Measurements from ENCODE around the gene NR1D1.

The NR1D1 gene

DNA sequence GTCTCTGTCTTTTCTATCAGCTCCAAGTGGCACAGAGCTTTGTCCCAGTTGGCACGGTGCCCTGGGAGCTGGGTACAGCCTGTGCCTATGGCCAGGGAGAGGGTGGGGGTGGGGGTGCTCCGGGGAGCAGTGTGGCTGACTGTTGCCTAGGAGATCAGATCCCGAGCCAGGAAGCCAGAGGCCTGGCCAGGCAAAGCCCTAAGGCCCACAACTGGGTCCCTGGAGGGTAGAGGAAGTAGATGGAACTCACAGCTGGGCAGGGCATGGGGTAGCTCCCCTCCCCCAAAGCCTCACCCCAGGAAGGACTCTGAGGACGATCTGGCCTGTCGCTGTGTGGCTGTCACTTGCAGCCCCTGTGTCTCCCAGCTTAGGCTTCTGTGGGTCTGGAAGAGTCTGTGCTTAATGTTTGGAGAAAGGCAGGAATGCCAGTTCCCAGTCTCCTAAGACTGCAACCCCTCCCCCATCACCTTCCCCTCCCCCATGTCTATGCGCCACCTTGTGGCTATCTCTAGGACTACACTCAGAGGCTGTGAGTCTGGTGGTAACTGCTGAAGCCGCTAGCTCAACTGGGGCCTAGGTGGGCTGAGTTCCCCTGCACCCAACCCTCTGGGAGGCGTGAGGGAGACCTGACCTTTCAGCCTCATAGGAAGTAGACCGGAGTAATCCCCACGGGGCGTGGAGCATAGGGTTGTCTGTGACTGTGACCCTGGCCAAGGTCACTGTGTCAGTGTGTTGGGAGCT is 25.0 kb downstream of the NR1D1 start:
- no peak for DNase-seq (ENCODE audit: low read depth)

DNA sequence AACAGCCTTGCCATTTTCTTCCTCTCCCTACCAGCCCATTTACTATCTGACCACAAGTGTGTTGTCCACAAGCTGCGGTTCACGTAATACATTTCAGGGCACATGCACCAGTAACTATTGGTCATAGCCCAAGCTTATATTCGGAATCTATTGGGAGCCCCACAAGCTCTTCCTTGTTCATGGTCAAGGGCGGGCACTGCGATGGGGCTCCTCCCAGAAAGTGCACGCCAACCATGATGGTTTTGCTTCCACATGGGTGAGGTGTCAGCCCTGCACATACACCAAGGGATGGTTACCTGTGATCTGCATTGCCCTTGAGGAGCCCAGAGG is 25.6 kb downstream of the NR1D1 start:
- DNase-seq (ENCODE audit: low read depth), result no peak

DNA sequence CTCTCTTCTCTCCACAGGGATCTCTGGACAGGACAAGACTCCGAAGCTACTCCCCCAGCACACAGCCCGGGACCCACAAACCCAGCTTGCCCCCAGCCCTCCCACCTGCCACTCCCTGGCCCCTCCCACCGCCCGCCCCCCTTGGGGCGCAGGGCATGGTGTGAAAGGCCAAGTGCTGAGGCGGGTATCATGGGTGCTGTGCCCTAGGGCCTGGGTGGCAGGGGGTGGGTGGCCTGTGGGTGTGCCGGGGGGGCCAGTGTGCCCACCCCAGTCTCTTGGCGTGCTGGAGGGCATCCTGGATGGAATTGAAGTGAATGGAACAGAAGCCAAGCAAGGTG is 26.2 kb downstream of the NR1D1 start:
- no peak for DNase-seq (ENCODE audit: low read depth)

DNA sequence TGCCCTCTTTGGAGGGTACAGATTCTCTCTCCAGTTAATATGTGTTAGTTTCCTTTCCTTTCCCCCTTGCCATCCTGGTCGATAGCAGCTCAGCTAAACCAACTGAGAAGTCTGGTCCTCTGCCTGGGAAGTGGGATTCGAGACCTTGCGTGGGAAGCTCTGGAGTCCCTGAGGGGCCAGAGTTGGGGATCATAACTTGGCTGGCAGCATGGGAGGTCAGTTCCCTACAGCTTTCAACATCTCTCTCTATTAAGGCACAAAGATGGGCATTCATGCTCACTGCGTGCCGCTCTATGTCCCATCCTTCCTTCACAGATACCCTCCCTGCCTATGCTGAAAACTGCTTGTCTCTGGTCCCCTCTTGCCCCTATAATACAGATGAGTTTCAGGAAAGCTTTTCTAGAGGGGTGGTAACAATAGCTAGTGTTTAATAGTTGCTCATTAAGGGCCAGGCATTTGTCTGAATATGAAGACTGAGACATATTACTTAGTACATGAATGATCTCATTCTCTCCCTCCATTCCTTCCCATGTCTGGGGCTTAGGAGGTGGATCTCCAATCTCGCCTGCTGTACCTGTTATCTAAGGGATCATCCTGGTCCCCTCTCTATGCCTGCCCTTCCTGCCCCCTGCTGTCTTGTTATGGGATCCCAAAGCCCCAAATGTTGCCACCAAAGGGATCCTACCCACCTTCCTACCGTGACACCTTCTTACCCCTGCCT is 26.8 kb downstream of the NR1D1 start:
- DNase-seq (ENCODE audit: low read depth), result no peak

DNA sequence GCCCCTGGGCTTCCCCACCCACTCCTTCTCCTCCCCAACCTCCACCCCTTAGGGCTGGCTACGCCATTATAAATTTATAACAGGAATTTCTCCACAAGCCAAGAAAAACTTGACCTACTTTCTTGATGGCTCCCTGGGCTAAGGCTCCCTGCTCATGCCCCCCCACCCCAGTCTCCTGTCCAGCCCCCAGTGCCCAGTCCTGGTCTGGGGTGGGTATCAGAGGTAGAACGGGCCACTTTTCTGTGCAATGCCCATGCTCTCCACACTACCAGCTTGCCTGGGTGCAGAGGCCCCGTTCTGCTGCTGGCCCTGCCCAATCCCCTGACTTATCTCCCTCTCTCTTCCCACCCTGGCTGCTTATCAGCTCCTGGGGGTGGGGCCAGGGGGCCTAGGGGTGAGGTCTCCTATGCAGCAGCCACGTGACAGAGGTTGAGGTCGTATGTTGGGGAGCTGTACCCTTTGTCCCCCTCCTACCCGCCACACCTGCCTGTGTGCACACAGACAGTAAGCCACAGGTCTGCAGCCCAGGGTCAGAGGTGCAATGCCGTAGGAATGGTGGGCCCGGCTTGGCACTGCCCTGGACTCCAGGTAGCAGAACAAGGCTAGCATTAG is 27.5 kb downstream of the NR1D1 start:
- no peak for DNase-seq (ENCODE audit: low read depth)

DNA sequence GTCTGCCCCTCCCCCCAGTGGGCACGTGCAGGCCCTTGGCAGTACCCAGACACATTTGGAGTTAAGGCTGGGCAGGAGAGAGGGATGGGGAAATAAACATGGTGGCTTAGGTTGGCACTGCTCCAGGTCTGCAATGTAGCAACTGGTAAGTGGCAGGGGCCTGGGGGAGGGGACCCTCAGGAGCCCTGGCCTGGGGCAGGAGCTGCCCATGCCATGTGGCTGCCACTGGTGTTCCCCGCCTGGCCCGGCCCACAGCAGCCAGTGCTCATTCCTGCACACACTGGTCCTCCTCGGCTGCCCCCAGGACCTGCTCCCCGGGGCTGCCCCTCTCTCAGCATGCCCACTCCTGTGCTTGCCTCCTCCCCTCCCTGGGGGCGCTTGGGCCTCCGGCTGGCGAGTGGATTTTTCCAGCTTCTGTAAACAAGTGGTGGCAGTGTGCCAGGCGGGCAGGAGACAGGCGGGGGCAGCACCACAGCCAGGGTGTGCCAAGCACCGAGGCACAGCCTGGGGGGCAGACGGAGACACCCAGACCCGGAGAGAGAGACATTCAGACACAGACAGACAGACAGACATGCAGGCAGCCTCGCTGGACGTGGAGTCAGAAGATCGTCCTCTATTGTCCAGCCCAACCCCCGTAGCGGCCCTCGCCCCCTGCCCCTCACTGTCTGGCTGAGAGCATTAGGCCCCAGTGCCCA is 28.2 kb downstream of the NR1D1 start:
- DNase-seq (ENCODE audit: low read depth), result no peak

DNA sequence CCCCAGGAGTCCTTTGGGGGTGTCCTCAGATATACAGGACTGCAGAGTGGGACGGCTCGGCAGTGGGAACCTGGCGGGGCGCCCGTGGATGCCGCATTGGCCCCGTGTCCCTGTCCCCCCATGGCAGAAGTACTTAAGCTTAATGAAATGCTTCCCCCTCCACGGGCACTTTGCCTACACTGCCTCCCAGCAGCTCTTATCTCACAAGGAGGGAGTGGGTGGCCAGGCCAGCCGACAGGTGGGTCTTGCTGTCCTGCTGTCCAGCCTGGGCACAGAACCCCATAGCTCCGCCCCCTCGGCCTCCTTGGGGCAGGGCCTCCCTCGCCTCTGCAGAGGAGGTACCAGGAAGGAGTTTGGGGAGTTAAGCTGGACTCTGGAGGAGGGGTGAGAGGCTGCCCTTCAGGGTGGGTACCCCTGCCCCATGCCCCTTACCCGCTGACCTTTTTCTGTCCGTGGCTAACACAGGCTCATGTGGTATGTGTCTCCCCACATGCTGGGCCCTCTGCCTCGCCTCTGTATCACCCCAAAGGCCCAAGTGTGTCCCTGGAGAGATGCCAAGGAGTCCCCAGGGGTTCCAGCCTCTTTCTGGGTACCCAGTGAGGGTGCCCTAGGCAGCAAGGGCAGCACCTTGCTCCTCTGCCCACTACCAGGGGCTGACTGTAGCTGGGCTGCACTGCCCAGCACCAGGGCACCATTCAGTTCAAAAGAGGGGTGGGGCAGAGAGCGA is 28.9 kb downstream of the NR1D1 start:
- no peak for DNase-seq (ENCODE audit: low read depth)

DNA sequence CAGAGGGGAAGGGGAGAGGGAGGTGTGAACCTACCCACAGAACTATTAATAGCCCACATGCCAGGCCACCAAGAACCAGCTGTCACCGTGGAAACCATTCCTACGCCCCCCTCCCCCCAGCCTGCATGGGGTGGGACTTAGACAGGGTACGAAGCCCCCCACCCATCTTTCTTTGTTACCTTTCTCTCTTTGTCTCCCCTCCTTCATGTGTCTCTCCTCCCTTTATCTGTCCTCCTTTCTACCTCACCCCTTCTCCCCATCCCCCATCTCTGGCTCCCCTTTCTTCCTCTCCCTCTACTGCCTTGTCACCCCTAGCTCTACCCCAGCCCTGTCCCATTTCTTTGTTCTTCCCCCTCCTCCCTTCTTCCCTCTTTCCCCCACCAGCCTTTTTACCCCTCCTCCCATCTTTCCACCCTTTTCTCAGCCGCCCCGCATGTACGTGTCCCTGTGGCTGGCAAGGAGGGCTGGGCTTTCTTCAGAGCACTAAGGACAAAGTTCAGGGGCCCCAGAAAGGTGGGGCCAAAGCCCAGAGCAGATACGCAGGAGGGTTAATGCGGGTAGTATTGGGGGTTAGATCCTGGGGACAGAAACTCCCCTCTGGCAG is 29.6 kb downstream of the NR1D1 start:
- DNase-seq (ENCODE audit: low read depth), result no peak

DNA sequence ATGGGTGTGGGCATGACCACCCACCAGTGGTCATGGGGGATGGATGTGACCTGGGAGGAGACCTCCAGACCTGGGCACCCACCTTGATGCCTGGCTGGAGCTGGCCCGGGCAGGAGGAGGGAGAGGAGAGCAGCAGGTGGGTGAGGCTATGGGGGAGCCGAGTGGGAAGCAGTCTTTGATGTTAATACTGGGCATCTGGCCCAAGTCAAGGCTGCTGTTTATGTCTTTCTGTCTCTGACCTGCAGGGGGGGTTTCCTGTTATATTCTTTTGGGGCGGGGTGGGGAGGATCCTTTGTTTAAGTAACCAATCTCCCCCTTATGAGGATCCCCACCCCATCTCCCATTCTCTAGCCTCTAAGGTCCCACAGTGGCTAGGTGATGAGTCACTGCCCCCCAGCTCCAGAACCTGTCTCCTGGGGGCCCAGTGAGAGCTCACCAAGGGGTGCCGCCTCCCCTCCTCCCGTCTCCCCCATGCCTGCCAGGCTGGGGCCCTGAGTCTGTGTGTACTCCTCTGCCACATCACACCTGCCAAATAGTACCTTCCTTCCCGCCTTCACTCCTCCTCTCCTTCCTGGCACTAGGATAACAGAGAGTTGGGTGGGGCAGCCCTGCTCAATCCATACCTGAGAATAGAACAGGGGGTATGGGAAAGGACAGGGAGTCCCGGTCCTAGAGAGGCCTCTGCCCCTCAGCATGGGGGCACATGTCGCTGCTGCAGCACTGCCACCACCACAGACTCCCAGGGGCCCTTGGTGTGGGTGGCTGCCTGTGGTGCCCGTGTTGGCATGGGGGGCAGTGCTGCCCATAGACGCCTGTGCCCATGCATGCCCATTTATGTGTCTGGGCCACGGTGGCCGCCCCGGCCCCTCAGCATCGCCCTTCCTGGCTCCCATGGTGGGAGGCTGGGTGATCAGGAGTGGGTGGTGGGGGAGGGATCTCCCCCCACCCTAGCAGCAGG is 30.4 kb downstream of the NR1D1 start:
- DNase-seq (ENCODE audit: low read depth), result no peak

DNA sequence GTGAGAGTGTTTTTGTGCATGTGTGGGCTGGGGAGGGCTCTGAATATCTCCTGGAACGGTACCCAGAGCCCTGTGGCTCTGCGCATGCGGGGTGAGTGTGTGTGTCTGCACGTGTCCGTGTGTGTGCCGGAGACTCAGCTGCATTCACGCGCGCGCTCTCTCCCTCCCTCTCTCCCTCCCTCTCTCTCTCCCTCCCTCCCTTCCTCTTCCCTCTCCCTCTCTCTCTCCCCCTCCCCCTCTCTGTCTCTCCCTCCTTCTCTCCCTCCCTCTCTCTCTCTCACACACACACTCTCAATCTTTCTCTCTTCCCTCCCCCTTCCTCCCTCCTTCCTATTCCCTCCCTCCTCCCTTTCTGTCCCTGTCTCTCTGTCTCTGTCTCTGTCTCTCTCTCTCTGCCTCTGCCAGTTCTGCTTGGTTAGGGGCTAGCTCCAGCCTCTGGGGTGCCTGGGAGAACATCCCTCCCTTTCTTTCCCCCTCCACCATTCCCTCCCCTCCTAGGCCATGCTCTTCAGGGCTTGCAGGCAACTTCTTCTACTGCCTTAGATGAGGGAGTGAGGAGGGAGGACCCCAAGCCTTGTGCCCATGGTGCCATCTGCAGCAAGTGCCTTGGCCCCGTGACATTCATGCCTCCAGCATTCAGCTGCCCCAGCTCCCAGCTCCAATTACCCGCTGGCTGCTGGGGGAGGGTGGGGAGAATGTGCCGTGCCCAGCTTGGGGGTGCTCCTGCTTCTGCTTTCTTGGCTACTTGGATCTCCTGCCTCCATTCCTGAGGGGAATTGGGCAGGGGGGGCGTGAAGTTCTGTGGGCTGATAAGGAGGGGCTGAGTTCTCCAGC is 31.3 kb downstream of the NR1D1 start:
- no peak for DNase-seq (ENCODE audit: low read depth)

DNA sequence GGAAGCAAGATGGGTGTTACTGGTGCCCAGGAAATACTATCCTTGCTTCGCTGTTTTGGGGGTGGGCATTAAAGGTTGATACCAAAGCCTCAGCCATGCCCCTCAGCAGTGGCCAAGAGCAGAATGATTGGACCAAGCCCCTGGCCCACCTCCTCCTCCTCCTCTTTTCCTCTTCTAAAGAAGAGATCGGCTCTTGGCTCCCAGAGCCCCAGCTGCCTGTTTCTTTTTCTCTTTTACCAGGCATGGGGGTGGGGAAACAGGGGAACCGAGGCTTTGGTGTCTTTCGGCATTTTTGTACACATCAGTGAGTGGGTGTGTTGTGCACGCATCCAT is 31.8 kb downstream of the NR1D1 start:
- no peak for DNase-seq (ENCODE audit: low read depth)

DNA sequence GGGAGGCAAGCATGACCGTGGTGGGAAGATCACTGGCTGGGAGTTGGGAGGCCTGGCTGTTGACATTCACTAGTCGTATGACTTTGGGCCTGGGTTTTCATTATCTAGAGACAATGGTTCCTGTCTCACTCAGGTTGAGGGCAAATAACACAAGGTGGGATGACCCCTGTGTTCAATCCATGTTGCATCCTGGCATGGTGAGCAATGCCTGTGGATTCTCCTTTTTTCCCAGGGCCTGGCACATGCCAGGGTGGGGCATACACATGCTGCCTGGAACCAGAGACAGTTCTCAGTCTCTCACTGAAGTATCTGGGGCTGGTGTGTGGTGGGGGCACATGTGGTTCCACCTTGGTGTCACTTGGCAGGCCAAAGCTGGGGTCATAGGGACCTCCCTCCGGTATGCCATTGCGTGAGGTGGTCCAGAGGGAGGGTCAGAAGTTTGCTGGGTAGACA is 32.2 kb downstream of the NR1D1 start:
- no peak for DNase-seq (ENCODE audit: low read depth)

DNA sequence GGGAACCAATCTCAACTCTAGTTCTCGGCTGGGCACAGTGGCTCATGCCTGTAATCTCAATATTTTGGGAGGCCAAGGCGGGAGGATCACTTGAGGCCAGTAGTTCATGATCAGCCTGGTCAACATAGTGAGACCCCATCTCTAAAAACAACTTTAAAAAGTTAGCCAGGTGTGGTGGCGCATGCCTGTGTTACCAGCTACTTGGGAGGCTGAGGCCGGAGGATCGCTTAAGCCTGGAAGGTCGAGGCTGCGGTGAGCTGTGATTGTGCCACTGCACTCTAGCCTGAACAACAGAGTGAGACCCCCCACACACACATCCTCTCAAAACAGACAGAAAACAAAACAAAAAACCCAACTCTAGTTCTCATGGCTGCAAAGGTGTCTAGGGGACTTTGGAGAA is 32.7 kb downstream of the NR1D1 start:
- no peak for DNase-seq (ENCODE audit: low read depth)

DNA sequence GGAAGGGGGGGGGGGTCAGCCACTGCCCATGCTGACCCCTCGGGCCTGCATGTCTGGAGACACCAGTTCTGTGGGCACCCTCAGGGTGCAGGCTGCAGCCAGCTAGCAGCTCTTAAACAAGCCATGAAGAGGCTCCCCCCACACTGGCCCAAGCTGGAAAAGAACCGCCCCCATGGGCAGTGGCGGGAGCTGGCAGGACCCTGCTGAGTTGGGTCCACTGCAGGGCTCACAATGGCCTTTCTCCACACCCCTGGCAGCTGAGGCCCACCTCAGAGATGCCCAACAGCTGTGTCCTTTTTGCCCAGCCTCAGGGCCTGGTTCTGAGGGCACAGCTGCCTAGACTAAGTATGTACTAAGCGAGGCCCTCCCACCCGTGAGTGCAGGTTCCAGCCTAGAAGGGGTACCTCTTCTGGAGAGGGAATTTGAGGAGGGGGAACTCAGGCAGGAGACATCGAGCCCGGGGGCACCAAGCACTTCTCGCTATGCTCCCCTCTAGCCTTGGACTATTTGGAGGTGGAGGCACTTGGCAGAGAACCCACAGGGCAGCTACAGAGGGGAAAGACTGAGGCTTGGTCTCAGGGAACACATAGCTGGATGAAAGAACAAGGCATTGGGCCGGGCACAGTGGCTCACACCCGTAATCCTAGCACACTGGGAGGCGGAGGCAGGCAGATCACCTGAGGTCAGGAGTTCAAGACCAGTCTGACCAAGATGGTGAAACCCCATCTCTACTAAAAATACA is 34.4 kb downstream of the NR1D1 start:
- no peak for DNase-seq (ENCODE audit: low read depth)

DNA sequence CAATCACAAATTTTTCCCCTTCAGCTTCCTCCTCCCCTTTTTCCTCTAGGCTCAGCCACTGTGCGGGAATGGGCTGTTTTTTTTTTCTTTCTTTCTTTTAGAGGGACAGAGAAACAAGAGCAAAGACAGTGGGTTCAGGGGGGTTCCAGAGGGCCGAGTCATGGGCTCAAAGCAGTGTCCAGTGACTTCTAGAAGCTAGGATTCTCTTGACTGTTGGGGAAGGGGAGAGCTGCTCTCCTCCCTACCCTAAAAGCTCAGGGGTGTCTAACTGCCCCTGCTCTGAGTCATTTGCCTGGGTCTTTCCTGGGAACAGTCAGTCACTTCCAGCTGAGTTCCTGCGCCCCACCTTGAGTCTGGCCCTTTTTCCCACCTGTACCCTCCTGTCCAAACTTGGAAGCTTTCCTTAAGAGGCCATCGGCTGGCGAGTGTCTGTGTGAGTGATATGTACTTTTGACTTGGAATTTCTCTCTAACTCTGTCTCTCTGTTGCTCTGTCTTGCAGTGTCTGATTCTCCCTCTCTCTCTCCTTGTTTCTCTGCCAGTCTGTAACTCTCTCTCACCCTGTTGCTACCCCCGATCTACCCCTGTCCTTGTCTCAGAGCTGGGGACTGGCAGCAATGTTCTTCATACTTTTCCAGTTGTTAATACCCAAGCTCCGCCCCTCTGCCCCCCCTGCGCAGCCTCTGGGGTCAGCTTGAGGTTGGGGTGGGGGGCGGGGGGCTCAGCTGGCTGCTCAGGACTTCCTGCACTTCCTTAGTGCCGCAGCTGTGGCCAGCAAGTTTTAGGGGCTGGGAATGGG is 35.2 kb downstream of the NR1D1 start:
- no peak for DNase-seq (ENCODE audit: low read depth)

DNA sequence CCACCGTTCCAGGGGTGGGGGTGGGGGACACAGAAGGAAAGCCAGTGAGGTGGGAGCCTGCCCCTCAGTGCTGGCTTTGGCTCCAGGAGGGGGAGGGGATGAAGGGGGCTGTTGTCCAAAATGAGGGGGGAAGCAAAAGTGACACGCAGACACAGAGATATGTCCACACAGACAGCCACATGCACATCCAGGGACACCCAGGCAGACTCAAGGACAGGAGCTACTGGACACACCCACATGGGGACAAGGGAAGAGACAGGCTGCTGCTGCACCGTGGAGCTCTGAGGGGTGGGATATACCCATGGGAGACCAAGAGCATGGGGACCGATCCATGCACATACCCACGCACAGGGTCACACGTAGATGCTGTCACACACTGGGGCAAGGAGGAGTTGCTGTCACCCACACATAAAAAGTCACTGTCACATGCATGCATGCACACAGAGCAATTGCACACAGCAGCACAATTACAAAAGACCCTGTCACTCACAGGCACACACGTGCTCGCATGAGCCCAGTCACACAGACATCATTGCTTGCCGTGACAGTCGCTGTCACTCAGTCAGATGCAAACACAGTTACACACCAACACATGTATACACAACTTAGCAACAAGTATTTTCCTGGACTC is 36.4 kb downstream of the NR1D1 start:
- no peak for DNase-seq (ENCODE audit: low read depth)

DNA sequence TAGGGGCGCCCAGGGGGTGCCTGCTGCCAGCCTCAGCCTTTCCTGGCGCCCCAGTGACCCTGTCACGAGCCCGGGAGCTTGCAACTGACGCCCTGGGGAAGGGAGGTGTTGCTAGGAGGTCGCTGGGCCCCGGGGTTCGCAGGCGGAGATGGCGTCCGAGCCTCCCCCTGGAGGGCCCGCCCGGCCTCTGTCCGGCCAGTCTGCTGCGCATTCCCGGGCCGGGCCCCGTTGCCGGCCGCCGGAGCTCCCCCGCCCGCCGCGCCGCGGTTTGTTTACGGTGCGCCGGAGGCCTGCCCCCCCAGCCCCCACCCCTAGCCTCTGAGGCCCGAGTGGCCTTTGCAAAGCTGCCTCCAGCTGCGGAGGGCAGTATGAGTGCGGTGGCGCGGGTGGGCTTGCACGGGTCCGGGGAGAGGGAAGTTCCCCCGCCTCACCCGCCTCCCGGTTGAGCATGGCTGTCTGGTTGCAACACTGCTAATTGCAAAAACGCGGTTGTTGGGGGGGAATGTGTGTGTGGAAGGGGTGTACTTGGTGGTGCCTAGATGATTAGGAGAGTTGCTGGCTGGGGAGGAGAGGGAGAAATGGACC is 37.1 kb downstream of the NR1D1 start:
- DNase-seq (ENCODE audit: low read depth), result no peak
